Measurements from ENCODE around the gene ARHGDIB. TPM values are rescaled to one million over a fixed set of nuclear protein-coding genes. Genes with fewer than 3 reads are reported as not detected.

The ARHGDIB gene
- total and polyA plus RNA-seq, 10 of the 15 experiments (the other 5 are each of a cell fraction or from before 2014, with no cell fraction given) = 796 to 2,849 (median 1,346) TPM

GRCh38 chr12:14919455-14919854 is 41.9 kb downstream of the ARHGDIB start:
- FAIRE-seq (no peak), ATAC-seq (no peak), DNase-seq (ENCODE audit: low read depth, low spot score) (no peak)
- Histone ChIP-seq H3K36me3 (ENCODE audit: control insufficient read depth in 2 of 2, insufficient read depth in 2 of 2, low read length in 1 of 2) (0 out of 4 replicates have a peak, but pooled peaks cover 0 to 5% of the 10 kb centered on the region in 2 experiments), H4K20me1 (ENCODE audit: control insufficient read depth, insufficient read depth) (no peaks in the 10 kb centered on the region), H3K9ac (ENCODE audit: control insufficient read depth, insufficient read depth, low read length) (no peak overlapping the region), H3K27me3 (replicated peaks in 1 of 2; ENCODE audit: control insufficient read depth in 2 of 2, insufficient read depth in 2 of 2, low read length in 1 of 2) (no peaks in the 10 kb centered on the region), H3K4me1 (ENCODE audit: control insufficient read depth, insufficient read depth, low read length) (no peaks in the 10 kb centered on the region), H3K4me2 (ENCODE audit: control insufficient read depth, insufficient read depth) (no peak overlapping the region), H3K27ac (ENCODE audit: control insufficient read depth, insufficient read depth) (no peak overlapping the region), H3K9me3 (replicated peaks; ENCODE audit: control insufficient read depth, insufficient read depth, low read length) (no peaks in the 10 kb centered on the region), H3K79me2 (ENCODE audit: control insufficient read depth, insufficient read depth, low read length) (no peaks in the 10 kb centered on the region), H3K4me3 (no peak overlapping the region), H2AFZ (ENCODE audit: control insufficient read depth, low read depth, low read length) (no peak overlapping the region)
- TF ChIP-seq ELK1 (IDR thresholded peaks at IDR 0.05; ENCODE audit: low read depth, low read length) (no peak), SKIL (IDR thresholded peaks at IDR 0.05; ENCODE audit: low read depth, poor library complexity, severe bottlenecking) (no peak), SMC3 (IDR thresholded peaks at IDR 0.05; ENCODE audit: borderline replicate concordance, low read length) (no peak), MXI1 (IDR thresholded peaks at IDR 0.05; ENCODE audit: low read depth, low read length) (no peak), ZNF207 (IDR thresholded peaks at IDR 0.05; ENCODE audit: borderline replicate concordance) (no peak), EP300 (IDR thresholded peaks at IDR 0.05; ENCODE audit: borderline replicate concordance in 1 of 2, control insufficient read depth in 1 of 2, low read depth in 2 of 2, low read length in 2 of 2) (no peak), CHD2 (IDR thresholded peaks at IDR 0.05; ENCODE audit: borderline replicate concordance, low read depth, low read length) (no peak)
- SMC1A ChIA-PET (ENCODE audit: uncharacterized antibody, unreplicated experiment) = interaction anchor here (2.0 kb wide), 1 partner anchor 7 kb away, joined by 7 read pairs; no protein-coding TSS in a partner anchor
- RAD21 ChIA-PET (ENCODE audit: unreplicated experiment) = no interaction called here
- intact Hi-C loops (cut with micrococcal nuclease; ENCODE audit: unreplicated experiment) = no loop called here
- in situ Hi-C loops (cut with MboI) = no loop called here
- POLR2A ChIA-PET = no interaction called here
- BruUV-seq (replicated peaks) = no TSS peak
- CTCF ChIA-PET = no interaction called here

Data from GM12878 (cell line).